PC-9 (cell line): ENCODE results near the gene SLC7A9. TPM values are rescaled to one million over a fixed set of nuclear protein-coding genes. Genes with fewer than 3 reads are reported as not detected.

Source experiments
- BruUV-seq: library from RNA; stranded (reverse); fragments of 400-500 nt; replicated peaks from 2 replicates; lab custom pipeline; 2021; lab: Mats Ljungman, UMichigan
- CTCF ChIA-PET: fragments of 300-600 bp; sonication (Branson Sonifier 250); formaldehyde crosslinking; loops from one replicate; lab custom pipeline; 2022; ENCODE audit warnings: antibody characterized with exemption; lab: Charles Lee
- POLR2A ChIA-PET: fragments of 300-600 bp; sonication (Branson Sonifier 250); formaldehyde crosslinking; loops from one replicate; lab custom pipeline; 2022; ENCODE audit warnings: antibody characterized with exemption; ENCODE audit not compliant: unreplicated experiment; lab: Charles Lee
- DNase-seq, 2 experiments: peaks; one replicate each; pipeline versions ENCODE4 v3.0.0 to v3.0.0-alpha.2; 2015 to 2022; ENCODE audit warnings: mixed read lengths in 1 of 2
- H2AFZ ChIP-seq: fragments of 200-600 bp; sonication (generic); 2 replicates; pipeline ENCODE4 v1.8.1; 2017; ENCODE audit warnings: antibody characterized with exemption
- H3F3A ChIP-seq: fragments of 200-600 bp; sonication (generic); 2 replicates; pipeline ENCODE4 v1.8.1; 2017; ENCODE audit warnings: antibody characterized with exemption, mild to moderate bottlenecking, low read depth; ENCODE audit not compliant: insufficient read depth
- H3K27ac ChIP-seq: fragments of 200-600 bp; sonication (generic); 2 replicates; pipeline ENCODE4 v1.6.1; 2016; ENCODE audit warnings: mixed run types
- H3K27me3 ChIP-seq: fragments of 200-600 bp; sonication (generic); 2 replicates; pipeline ENCODE4 v1.6.1; 2016; ENCODE audit warnings: low read depth, mixed run types; ENCODE audit not compliant: insufficient read depth
- H3K36me3 ChIP-seq: fragments of 200-600 bp; sonication (generic); 2 replicates; pipeline ENCODE4 v1.6.1; 2016; ENCODE audit warnings: low read depth, mixed run types
- H3K4me1 ChIP-seq: fragments of 200-600 bp; sonication (generic); replicated peaks from 2 replicates; pipeline ENCODE4 v1.6.1; 2016; ENCODE audit warnings: mixed run types; ENCODE audit not compliant: insufficient read depth
- H3K4me2 ChIP-seq: fragments of 200-600 bp; sonication (generic); 2 replicates; pipeline ENCODE4 v1.6.1; 2017; ENCODE audit warnings: mixed run types
- H3K4me3 ChIP-seq: fragments of 200-600 bp; sonication (generic); 2 replicates; pipeline ENCODE4 v1.6.1; 2016; ENCODE audit warnings: mixed run types
- H3K79me2 ChIP-seq: fragments of 200-600 bp; sonication (generic); 2 replicates; pipeline ENCODE4 v1.6.1; 2017; ENCODE audit warnings: low read depth, mixed run types
- H3K9me2 ChIP-seq: fragments of 200-600 bp; sonication (generic); 2 replicates; pipeline ENCODE4 v1.8.1; 2017; ENCODE audit warnings: mild to moderate bottlenecking; ENCODE audit not compliant: insufficient read depth
- H3K9me3 ChIP-seq: fragments of 200-600 bp; sonication (generic); 2 replicates; pipeline ENCODE4 v1.8.1; 2016; ENCODE audit warnings: low read depth; ENCODE audit not compliant: insufficient read depth
- H4K20me1 ChIP-seq: fragments of 200-600 bp; sonication (generic); 2 replicates; pipeline ENCODE4 v1.8.1; 2017; ENCODE audit not compliant: insufficient read depth
- CTCF ChIP-seq: fragments of 200-600 bp; sonication (generic); conservative IDR thresholded peaks from 2 replicates; pipeline ENCODE4 v1.6.1; 2017; ENCODE audit warnings: mixed run types, antibody characterized with exemption, mild to moderate bottlenecking, moderate library complexity
- EZH2 ChIP-seq: fragments of 200-600 bp; sonication (generic); IDR thresholded peaks from 2 replicates; pipeline ENCODE4 v1.8.0; 2017; ENCODE audit warnings: antibody characterized with exemption, low read depth
- intact Hi-C: fragments of 100-400 bp; cut with micrococcal nuclease; formaldehyde crosslinking; loops from one replicate; pipeline ENCODE4 v1.10.0; 2022; ENCODE audit not compliant: unreplicated experiment
- total RNA-seq: library from RNA; stranded (reverse); gene quantifications from 2 replicates; pipeline ENCODE4 v1.2.3, GENCODE V29; 2021

Gene SLC7A9
- total RNA-seq, 1 experiment from 2014 or later = 0.33 TPM

- H4K20me1 ChIP-seq = no peaks in the 10 kb centered on the region
Observed at GRCh38 chr19:32873247-32873959, 3.8 kb upstream of the SLC7A9 start.

DNA sequence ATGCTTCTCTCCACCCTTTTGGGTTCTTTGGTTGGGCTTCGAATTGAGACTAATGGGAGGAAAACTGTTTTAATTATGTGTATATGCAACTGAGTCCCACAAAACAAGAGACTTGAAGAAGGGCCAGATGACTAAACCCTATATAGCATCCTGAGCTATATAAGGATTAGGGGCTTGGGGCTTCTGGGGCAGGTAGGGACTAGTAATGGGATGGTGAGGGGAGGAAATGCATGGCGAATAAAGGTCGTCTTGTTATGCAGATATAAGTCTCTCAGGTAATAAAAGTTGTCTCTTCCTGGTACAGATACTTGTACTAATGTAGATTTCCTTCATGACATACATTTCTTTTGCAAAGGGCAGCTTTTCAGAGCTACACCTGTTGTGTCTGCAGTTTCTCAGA is 2.8 kb upstream of the SLC7A9 start:
- no peaks in the 10 kb centered on the region for H3K9me3 ChIP-seq
- no peak for TF ChIP-seq CTCF
- no peak for TF ChIP-seq EZH2
- BruUV-seq = no TSS peak
- no peaks in the 10 kb centered on the region for H4K20me1 ChIP-seq
- no peaks in the 10 kb centered on the region for H3K27me3 ChIP-seq
- H2AFZ ChIP-seq = no peak overlapping the region
- intact Hi-C loops = no loop called here
- no peaks in the 10 kb centered on the region for H3K79me2 ChIP-seq
- H3K4me2 ChIP-seq = no peak overlapping the region
- H3K4me1 ChIP-seq = no peaks in the 10 kb centered on the region
- no peak overlapping the region for H3K4me3 ChIP-seq
- DNase-seq = no peak
- no peaks in the 10 kb centered on the region for H3K36me3 ChIP-seq
- ChIA-PET CTCF (no interaction called here), POLR2A (no interaction called here)
- H3F3A ChIP-seq = no peaks in the 10 kb centered on the region
- no peaks in the 10 kb centered on the region for H3K9me2 ChIP-seq
- H3K27ac ChIP-seq = no peak overlapping the region

More at GRCh38 chr19:32873247-32873959, 3.8 kb upstream of the SLC7A9 start:
- DNase-seq = no peak
- H3K9me3 ChIP-seq = no peaks in the 10 kb centered on the region
- ChIA-PET POLR2A (no interaction called here), CTCF (interaction anchor here (0.6 kb wide), 1 partner anchor 866 kb away, joined by 3 read pairs; no protein-coding TSS in a partner anchor)
- no peaks in the 10 kb centered on the region for H3K4me1 ChIP-seq
- intact Hi-C loops = no loop called here
- H3K27me3 ChIP-seq = no peaks in the 10 kb centered on the region
- H3K27ac ChIP-seq = no peak overlapping the region
- no peaks in the 10 kb centered on the region for H3K9me2 ChIP-seq
- BruUV-seq = no TSS peak
- H3F3A ChIP-seq = no peaks in the 10 kb centered on the region
- H2AFZ ChIP-seq = no peak overlapping the region
- no peaks in the 10 kb centered on the region for H3K79me2 ChIP-seq
- TF ChIP-seq EZH2 = no peak
- no peak for TF ChIP-seq CTCF
- H3K4me2 ChIP-seq = no peak overlapping the region
- H3K36me3 ChIP-seq = no peaks in the 10 kb centered on the region
- H3K4me3 ChIP-seq = no peak overlapping the region

- CTCF ChIA-PET = interaction anchor here (0.7 kb wide), 1 partner anchor 59 kb away, joined by 3 read pairs; no protein-coding TSS in a partner anchor
- Histone ChIP-seq H3K4me1 (no peaks in the 10 kb centered on the region), H3K4me3 (no peak overlapping the region), H3K9me3 (no peaks in the 10 kb centered on the region), H3K9me2 (no peaks in the 10 kb centered on the region), H3K36me3 (no peaks in the 10 kb centered on the region), H3K79me2 (no peaks in the 10 kb centered on the region), H3F3A (no peaks in the 10 kb centered on the region), H3K4me2 (no peak overlapping the region), H3K27ac (no peak overlapping the region), H2AFZ (no peak overlapping the region), H4K20me1 (no peaks in the 10 kb centered on the region), H3K27me3 (no peaks in the 10 kb centered on the region)
- intact Hi-C loops = no loop called here
- POLR2A ChIA-PET = no interaction called here
- no TSS peak for BruUV-seq
- no peak for DNase-seq
- TF ChIP-seq CTCF = no peak
- TF ChIP-seq EZH2 = no peak
Observed at GRCh38 chr19:32870981-32871451, 1.4 kb upstream of the SLC7A9 start.
